Brain microvascular endothelial cell (primary cell): ENCODE results near the gene CACYBP.

ENCODE experiments used
- DNase-seq: peaks from one replicate; pipeline ENCODE4 v3.0.0-alpha.2; 2020
- H3K27ac ChIP-seq: fragments of 250-450 bp; sonication (Bioruptor Pico); 2 replicates; pipeline ENCODE4 v1.5.1; 2020; ENCODE audit warnings: mild to moderate bottlenecking, moderate library complexity
- H3K27me3 ChIP-seq: fragments of 250-450 bp; sonication (Bioruptor Pico); replicated peaks from 2 replicates; pipeline ENCODE4 v1.5.1; 2020; ENCODE audit warnings: mild to moderate bottlenecking
- H3K36me3 ChIP-seq: fragments of 250-450 bp; sonication (Bioruptor Pico); replicated peaks from 2 replicates; pipeline ENCODE4 v1.5.1; 2020; ENCODE audit warnings: mild to moderate bottlenecking
- H3K4me3 ChIP-seq: 2 replicates; pipeline ENCODE4 v1.5.1; 2011; ENCODE audit warnings: low read depth, mild to moderate bottlenecking, control low read depth, low read length, moderate library complexity
- in situ Hi-C: cut with HindIII; loops from 2 replicates; pipeline ENCODE4 v1.10.0; 2017; ENCODE audit warnings: low sequenced_read_pairs, low pct_ligation_motif_present
- TF ChIP-seq, protein P1 (sequence below): IDR thresholded peaks from 2 replicates; pipeline ENCODE4 v1.5.1; 2011; ENCODE audit warnings: low read depth, mild to moderate bottlenecking, moderate library complexity, low read length, control low read depth, inconsistent platforms; ENCODE audit errors: missing control alignments

The CACYBP gene

GRCh38 chr1:174989536-174990220, 10.1 kb upstream of the CACYBP start:
- H3K27ac ChIP-seq: no peak overlapping the region
- in situ Hi-C loops: no loop called here
- H3K4me3 ChIP-seq: no peak overlapping the region
- DNase-seq: no peak
- TF ChIP-seq, protein P1, sequence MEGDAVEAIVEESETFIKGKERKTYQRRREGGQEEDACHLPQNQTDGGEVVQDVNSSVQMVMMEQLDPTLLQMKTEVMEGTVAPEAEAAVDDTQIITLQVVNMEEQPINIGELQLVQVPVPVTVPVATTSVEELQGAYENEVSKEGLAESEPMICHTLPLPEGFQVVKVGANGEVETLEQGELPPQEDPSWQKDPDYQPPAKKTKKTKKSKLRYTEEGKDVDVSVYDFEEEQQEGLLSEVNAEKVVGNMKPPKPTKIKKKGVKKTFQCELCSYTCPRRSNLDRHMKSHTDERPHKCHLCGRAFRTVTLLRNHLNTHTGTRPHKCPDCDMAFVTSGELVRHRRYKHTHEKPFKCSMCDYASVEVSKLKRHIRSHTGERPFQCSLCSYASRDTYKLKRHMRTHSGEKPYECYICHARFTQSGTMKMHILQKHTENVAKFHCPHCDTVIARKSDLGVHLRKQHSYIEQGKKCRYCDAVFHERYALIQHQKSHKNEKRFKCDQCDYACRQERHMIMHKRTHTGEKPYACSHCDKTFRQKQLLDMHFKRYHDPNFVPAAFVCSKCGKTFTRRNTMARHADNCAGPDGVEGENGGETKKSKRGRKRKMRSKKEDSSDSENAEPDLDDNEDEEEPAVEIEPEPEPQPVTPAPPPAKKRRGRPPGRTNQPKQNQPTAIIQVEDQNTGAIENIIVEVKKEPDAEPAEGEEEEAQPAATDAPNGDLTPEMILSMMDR: no peak
- no peaks in the 10 kb centered on the region for H3K36me3 ChIP-seq
- no peaks in the 10 kb centered on the region for H3K27me3 ChIP-seq

GRCh38 chr1:174990382-174990999, 9.3 kb upstream of the CACYBP start:
- H3K4me3 ChIP-seq: peak overlapping the region; percentile 29
- H3K27ac ChIP-seq: no peak overlapping the region

DNA sequence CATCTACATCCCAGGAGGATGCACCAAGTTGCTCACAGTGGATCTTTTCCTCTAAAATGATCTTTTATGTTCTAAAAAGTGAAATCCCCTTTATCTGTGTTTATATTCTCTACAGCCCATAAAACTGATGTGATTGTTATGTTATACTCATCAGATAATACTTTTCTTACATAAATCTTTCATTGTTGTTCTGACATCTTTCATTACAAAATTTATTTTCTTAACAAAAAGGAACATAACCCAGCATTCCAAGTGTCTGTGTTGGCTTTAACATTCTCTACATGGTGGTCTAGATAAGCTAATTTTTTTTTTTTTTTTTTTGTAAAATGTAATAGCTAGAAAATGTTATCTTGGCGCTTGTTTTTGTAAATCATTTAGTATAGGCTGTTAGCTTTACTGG, 8.3 kb upstream of the CACYBP start:
- in situ Hi-C loops: no loop called here
- Histone ChIP-seq H3K36me3 (no peaks in the 10 kb centered on the region), H3K4me3 (no peak overlapping the region), H3K27ac (no peak overlapping the region), H3K27me3 (no peaks in the 10 kb centered on the region)
- no peak for DNase-seq
- TF ChIP-seq, protein P1: no peak

More at GRCh38 chr1:174990382-174990999, 9.3 kb upstream of the CACYBP start:
- Histone ChIP-seq H3K27me3 (no peaks in the 10 kb centered on the region), H3K36me3 (no peaks in the 10 kb centered on the region)
- DNase-seq: no peak
- TF ChIP-seq, protein P1: no peak
- in situ Hi-C loops: no loop called here

GRCh38 chr1:174995121-174995520, 4.6 kb upstream of the CACYBP start:
- Histone ChIP-seq H3K4me3 (no peak overlapping the region), H3K36me3 (no peaks in the 10 kb centered on the region), H3K27ac (no peak overlapping the region), H3K27me3 (no peaks in the 10 kb centered on the region)
- DNase-seq: no peak
- in situ Hi-C loops: no loop called here
- TF ChIP-seq, protein P1: no peak

- Histone ChIP-seq H3K36me3 (no peaks in the 10 kb centered on the region), H3K4me3 (no peak overlapping the region), H3K27ac (no peak overlapping the region), H3K27me3 (no peaks in the 10 kb centered on the region)
- peak; percentile 20 for DNase-seq
- TF ChIP-seq, protein P1: no peak
- in situ Hi-C loops: no loop called here
Measured at GRCh38 chr1:174995916-174996315, 3.8 kb upstream of the CACYBP start.
